HG03103 (cell line): Measurements from ENCODE around the gene ROBO1.
"Not testable (repeated sequence)": the region's sequence is repeated elsewhere in the genome, so short reads cannot be mapped to it uniquely, and the experiment has no call there.

ENCODE experiments used
- ATAC-seq: cut with Tn5 transposase; IDR thresholded peaks from one replicate; pipeline ENCODE4 v1.9.1; 2021; ENCODE audit warnings: low read depth; ENCODE audit not compliant: unreplicated experiment

The ROBO1 gene

GRCh38 chr3:78732893-78733292 is 1034.9 kb downstream of the ROBO1 start:
- ATAC-seq, result no peak

DNA sequence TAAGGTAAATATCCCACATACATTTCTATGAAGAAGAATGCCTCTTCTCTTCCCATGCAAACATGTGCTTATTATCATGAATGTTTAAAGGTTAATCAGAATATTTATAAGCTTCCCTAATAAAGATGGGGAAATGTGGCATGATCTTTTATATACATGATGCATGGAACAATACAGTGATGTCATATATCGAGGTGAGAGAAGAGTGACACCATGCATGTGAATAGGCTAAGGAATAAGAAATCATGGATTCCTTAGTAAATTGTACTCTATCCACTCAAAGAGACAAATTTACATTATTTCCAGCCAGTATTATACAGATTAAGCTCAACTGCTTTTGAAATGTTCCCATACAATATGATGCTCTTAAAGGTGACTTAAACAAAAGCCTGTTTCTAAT is 1035.3 kb downstream of the ROBO1 start:
- ATAC-seq, result no peak

DNA sequence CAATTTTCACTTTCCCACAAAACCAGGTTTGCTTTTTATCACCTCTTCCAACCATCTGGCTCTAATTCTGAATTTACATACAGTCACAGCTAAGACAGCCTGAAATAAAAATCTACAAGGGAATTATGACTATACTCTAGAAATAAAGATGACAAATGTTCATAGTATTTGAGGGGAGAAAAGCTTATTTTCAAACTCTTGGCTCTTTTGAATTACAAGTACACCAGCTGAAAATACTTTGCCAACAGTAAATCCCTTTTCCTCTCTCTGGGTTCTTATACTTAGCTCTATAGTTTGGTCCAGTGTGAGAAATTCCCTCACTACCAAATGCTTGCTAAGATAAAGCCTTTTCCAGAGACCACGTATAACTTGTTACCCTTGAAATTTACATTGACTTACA is 1037.9 kb downstream of the ROBO1 start:
- no peak for ATAC-seq

DNA sequence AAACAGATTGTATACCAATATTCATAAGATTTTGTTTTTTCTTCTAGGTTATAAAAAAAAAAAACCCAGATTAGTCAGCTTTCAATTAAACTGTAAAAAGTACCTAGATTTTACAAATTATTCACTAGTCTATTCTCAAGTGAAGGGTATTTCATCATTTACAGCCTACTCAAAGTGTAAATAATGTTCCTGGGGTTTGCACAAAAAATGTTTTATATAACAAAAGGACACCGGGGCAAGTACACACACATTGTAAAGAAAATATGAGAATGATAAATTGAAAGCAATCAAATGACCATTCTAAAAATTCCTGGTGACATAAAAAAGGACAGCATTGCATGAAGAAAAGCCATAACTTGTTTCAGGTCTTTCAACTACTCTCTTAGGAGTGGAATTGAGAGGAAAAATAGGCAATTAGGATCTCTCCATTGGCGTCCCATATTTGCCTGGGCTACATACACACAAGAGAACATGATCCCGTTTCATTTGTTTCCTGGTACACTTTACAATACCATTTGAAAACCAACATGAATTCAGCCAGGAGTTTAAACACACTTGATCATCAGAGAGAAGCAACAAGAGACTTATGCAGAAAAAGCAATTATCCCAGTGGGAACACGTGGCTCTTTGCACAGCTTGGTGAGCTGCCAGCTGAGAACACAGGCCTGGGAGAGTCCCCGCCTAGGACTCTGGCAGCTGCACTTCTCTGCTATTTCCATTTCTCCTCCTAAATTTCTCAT is 1039.2 kb downstream of the ROBO1 start:
- ATAC-seq, result no peak

DNA sequence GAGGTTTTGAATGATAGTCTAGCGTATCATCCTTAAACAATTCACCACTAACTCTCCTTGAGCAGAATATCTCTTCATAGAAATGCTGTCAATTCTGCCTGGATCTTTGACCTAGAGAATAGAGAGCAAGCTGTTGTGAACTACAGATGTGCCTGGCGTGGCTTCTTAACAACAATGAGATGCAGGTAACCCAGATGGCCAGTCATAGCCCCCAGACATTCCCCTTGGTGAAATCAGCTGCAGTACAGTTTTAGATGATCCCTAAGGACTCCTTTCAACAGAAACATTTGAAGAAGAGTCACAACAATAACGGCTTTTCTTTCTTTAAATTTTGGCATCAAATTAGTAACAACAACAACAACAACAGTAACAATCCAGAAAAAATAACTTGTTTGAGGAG is 1041.3 kb downstream of the ROBO1 start:
- no peak for ATAC-seq

DNA sequence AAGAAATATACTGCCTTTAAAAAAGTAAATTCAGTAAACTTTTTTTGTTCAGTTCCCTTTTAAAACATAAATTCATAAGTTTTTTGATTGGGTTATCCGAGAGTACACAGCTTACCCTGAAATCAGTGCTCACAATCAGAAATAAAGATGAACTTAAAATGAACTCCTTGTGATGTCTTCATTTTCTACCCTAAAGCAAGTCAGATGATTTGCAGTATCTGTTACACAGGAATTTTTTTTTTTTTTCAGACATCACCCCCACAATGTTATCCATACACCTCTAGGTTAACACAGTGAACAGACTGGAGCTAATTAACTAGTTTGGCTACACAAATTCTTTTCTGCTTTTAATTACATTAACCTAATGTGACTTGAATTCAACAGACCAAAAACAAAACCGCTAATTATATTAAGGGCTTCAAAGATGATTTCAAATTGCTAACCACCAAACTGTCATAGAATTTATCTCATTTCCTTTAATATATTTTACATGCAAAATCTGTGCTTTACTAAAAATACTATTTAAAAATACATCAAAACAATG is 1042.0 kb downstream of the ROBO1 start:
- no peak for ATAC-seq

DNA sequence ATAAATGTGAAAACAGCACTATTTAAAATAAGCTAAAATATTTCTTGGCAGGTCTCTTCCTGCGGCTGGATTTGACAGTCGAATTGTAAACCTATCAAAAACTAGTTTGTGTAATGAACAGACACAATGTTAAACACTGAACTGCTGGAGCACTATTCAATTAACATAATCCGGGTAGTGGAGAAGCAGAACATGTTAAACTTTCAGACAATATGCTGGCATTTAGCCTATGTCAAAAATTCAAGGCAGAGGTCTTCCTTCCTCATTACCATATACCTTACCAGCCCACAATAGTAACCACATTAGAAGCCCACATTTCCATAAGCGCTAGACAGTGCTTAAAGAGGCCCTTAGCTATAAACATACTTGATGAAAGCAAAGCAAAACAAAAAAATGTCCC is 1042.9 kb downstream of the ROBO1 start:
- no peak for ATAC-seq

GRCh38 chr3:78724364-78724763 is 1043.4 kb downstream of the ROBO1 start:
- not testable (repeated sequence) for ATAC-seq

DNA sequence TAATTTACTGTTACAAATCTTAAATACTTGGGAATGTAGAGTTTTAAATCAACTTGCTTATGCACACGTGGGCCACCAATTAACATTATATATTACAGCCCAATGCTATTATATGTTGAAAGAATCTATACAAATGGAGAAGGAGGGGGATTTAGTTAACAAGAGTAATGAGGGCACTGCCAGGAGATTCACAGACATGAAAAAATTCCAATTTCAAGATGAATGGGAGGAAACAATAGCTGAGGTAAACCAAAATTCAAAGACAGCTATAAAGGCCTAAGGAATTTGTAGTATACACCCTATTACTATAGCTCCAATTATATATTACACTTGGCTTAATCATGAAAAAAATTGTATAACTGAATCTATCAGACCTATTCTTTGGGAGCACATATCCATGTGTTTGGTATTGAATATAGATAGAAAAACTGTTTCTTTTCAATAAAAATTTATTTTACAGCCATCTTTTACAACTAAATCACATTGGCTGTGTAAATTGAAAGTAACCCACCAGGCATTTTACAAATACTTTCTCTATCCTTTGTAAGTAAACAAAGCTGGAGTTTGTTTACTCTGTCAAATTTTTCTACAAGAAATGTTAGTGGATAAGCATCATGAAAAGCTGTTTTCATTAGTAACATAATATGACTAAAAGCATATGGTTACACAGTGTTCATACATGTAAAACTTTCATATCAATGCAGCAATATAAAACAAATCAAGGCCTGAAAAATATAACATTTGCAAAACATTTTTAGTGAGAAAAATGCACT is 1045.8 kb downstream of the ROBO1 start:
- no peak for ATAC-seq

GRCh38 chr3:78718707-78719106 is 1049.1 kb downstream of the ROBO1 start:
- no peak for ATAC-seq

DNA sequence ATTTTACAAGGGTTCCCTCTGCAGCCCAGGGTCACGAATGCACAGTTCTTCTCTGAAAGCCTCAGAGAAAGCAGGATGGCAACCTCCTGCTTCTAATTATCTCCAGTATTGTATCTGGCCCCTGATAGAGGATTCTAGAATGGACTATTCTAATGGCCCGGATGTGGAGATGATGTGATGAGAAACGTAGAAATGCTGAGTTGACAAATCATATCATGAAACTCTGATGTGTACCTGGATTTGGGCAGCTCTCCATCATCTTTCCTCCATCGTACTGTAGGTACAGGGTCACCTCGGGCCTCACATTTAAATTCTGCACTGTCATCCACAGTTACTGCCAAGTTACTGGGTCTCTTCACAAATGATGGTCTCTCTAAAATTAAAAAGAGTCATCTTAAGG is 1050.8 kb downstream of the ROBO1 start:
- no peak for ATAC-seq

DNA sequence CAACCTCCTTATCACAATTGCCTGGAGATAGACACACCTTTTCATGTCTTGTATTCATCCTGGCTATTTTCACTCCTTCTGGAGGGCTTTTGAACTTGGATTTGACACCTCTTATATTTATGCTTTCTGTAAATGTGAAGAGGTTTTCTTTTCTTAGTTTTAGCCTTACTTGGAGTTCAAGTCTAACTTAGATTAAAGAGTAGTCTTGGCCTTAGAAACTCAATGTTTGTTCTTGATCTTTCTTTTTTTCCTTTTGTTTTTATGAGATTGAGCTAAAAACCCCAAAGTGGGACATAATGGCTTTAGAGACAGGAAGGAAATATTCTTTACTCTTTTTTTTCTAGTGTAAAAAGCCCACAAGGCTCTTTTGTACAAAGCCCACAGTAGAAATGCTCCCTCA is 1054.9 kb downstream of the ROBO1 start:
- no peak for ATAC-seq

DNA sequence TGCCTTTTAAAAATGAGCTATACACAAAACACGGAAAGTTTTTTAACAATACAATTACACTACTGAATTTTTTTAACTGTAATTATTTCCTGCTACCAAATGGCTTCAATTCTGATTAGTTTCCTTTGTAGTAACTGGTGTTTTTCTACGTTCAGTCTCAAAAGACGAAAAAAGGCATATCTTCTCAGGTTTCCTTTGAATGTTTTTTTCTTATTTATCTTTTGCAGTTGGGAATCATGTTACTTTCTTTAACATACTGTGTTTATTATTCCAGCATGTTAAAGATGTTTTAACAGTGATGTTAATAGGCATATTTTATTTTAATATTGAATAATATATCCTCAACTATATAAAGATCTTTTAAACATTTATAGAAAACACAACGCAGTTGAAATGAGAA is 1055.5 kb downstream of the ROBO1 start:
- no peak for ATAC-seq

GRCh38 chr3:78708565-78709073 is 1059.2 kb downstream of the ROBO1 start:
- ATAC-seq, result no peak

DNA sequence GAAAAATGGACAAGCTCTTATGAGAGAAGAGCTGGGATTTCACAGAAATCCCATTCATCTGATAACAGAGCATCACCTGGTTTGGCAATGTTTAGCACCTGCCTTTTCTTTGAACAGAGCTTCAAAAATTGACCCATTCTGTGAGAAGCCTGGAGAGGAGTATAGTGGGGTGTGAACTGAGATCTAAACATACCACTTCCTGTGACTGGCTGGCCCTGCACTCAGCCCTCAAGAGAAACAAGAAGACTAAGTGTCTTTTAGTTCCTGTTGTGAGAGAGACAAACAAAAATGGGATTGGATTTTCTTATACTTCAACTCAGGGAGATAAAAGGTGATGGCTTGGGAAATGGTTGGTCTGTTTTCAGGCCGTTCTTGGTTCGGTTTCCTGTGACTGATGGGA is 1060.2 kb downstream of the ROBO1 start:
- ATAC-seq, result no peak

DNA sequence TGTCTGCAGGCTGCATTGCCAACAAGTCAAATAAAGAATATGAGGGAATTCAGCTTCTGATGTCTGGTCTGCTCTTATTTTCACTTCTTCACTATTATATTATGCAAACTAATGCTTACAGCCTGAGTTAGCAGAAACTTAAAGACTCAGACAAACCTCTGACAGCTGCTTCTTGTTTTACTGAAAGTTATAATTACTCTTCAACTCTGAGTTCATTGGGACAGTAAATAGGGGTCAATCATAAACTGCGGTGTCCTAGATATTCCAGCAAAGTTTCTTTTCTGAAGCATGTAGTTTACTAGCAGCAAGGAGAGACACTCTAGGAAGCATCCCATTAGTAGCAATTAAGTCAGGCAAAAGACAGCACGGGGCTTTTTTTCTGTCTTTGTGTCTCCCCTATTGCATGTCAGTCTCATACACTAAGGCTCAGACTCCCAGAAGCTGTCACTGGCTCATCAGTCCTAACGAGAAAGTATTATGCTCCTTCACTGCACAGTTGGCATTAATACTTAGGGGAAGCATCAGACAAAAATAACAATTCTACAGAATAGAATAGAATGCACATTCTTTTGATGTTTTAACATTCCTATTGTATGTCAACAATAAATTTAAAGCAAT is 1060.8 kb downstream of the ROBO1 start:
- ATAC-seq, result no peak

- no peak for ATAC-seq
Measured at GRCh38 chr3:78703944-78704343, 1063.9 kb downstream of the ROBO1 start.

- no peak for ATAC-seq
Measured at GRCh38 chr3:78701537-78701936, 1066.3 kb downstream of the ROBO1 start.

DNA sequence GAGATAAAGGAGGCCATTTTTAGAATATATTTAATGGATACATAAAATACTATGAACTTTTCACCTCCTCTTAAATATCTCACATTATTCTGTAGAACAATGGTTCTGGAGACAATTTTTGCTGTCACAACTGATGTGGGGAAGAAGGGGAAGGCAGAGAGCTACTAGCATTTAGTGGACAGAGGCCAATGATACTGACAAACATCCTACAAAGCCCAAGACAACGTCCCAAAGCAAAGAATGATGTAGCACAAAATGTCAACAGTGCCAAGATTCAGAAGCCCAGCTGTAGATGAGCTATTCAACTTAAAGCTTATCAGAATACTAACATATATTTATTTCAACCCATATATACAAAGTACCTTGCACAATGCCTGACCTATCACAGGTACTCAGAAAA is 1069.4 kb downstream of the ROBO1 start:
- ATAC-seq, result no peak

DNA sequence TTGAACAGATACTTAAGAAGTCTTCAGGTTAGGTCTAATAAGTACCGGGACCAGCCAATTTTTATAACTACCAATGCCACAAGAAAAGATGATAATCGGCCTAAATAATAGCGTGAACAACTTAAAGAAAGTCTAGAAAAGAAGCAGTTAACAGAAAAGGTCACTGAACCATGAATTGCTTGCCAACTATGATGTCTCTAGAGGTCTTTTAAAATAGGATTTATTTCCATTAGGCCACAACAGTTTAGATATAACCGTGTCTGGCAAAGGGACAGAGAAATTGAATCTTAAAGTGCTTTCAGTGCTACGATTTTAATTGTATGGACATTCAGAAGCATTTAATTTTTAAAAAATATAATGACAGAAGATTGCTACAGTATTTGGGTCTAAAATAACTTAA is 1070.4 kb downstream of the ROBO1 start:
- no peak for ATAC-seq

- no peak for ATAC-seq
Measured at GRCh38 chr3:78690766-78691165, 1077.0 kb downstream of the ROBO1 start.
